DOHH2 (cell line): ENCODE measurements around the gene LEF1.

Source experiments
- EZH2phosphoT487 ChIP-seq: fragments of 200-600 bp; sonication (generic); IDR thresholded peaks from 2 replicates; pipeline ENCODE4 v1.6.1; 2017; ENCODE audit warnings: borderline replicate concordance, mild to moderate bottlenecking, antibody characterized with exemption, low read length, moderate library complexity, mixed read lengths
- TF ChIP-seq, protein P1 (sequence below): fragments of 200-600 bp; sonication (generic); IDR thresholded peaks from one replicate; pipeline ENCODE4 v1.5.1; 2014; ENCODE audit warnings: antibody characterized with exemption, mild to moderate bottlenecking, low read depth, low read length; ENCODE audit not compliant: poor library complexity, severe bottlenecking

DNA sequence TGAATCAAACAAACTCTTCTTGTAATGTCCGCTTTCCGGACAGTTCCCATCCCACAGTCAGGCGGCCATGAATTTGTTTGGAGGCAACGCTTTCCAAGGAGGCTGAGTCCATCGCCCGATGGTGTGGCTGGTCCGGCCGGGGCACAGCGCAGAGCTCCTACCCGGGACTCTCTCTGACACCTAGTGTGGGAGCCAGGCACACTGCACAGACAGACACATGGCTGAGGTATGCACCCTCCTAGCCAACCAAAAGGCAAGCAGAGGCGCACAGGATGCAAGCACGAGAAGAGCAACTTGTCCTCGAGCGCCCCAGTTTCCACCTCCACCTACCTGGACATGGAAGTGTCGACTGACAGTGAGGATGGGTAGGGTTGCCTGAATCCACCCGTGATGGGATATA is 87.5 kb downstream of the LEF1 start:
- TF ChIP-seq, protein P1, sequence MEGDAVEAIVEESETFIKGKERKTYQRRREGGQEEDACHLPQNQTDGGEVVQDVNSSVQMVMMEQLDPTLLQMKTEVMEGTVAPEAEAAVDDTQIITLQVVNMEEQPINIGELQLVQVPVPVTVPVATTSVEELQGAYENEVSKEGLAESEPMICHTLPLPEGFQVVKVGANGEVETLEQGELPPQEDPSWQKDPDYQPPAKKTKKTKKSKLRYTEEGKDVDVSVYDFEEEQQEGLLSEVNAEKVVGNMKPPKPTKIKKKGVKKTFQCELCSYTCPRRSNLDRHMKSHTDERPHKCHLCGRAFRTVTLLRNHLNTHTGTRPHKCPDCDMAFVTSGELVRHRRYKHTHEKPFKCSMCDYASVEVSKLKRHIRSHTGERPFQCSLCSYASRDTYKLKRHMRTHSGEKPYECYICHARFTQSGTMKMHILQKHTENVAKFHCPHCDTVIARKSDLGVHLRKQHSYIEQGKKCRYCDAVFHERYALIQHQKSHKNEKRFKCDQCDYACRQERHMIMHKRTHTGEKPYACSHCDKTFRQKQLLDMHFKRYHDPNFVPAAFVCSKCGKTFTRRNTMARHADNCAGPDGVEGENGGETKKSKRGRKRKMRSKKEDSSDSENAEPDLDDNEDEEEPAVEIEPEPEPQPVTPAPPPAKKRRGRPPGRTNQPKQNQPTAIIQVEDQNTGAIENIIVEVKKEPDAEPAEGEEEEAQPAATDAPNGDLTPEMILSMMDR, result no peak
- TF ChIP-seq EZH2phosphoT487, result no peak
